A673 (cell line): ENCODE measurements around the gene DSCAML1. TPM values are rescaled to one million over a fixed set of nuclear protein-coding genes. Genes with fewer than 3 reads are reported as not detected.

ENCODE experiments used
- BruUV-seq: library from RNA; stranded (reverse); fragments of 400-500 nt; replicated peaks from 2 replicates; lab custom pipeline; 2021; lab: Mats Ljungman, UMichigan
- CTCF ChIA-PET: fragments of 300-600 bp; sonication (Branson Sonifier 250); formaldehyde crosslinking; loops from one replicate; lab custom pipeline; 2022; ENCODE audit warnings: antibody characterized with exemption; lab: Charles Lee
- POLR2A ChIA-PET: fragments of 300-600 bp; sonication (Branson Sonifier 250); formaldehyde crosslinking; loops from one replicate; lab custom pipeline; 2022; ENCODE audit warnings: antibody characterized with exemption; ENCODE audit not compliant: low non-redundant PET; lab: Charles Lee
- DNase-seq: peaks from one replicate; pipeline ENCODE4 v3.0.0-alpha.2; 2015; ENCODE audit warnings: low spot score
- H3K27ac ChIP-seq: fragments of 200-600 bp; sonication (generic); 2 replicates; pipeline ENCODE4 v1.5.1; 2016; ENCODE audit warnings: mixed run types, low read depth, mild to moderate bottlenecking, mixed read lengths, antibody characterized with exemption, low read length; ENCODE audit not compliant: poor library complexity, severe bottlenecking
- H3K27me3 ChIP-seq: fragments of 200-600 bp; sonication (generic); replicated peaks from 2 replicates; pipeline ENCODE4 v1.6.1; 2017; ENCODE audit warnings: mixed run types, low read depth, mild to moderate bottlenecking, mixed read lengths, antibody characterized with exemption, low read length; ENCODE audit not compliant: insufficient read depth, poor library complexity
- H3K36me3 ChIP-seq: fragments of 200-600 bp; sonication (generic); 2 replicates; pipeline ENCODE4 v1.6.1; 2016; ENCODE audit warnings: mixed run types, mild to moderate bottlenecking, mixed read lengths, antibody characterized with exemption, low read length; ENCODE audit not compliant: insufficient read depth, poor library complexity, severe bottlenecking
- H3K4me1 ChIP-seq: fragments of 200-600 bp; sonication (generic); 2 replicates; pipeline ENCODE4 v1.6.1; 2017; ENCODE audit warnings: mixed run types, mild to moderate bottlenecking, mixed read lengths, antibody characterized with exemption, low read length; ENCODE audit not compliant: insufficient read depth, poor library complexity, severe bottlenecking
- H3K4me3 ChIP-seq: fragments of 200-600 bp; sonication (generic); 2 replicates; pipeline ENCODE4 v1.5.1; 2016; ENCODE audit warnings: low read depth, mixed run types, mild to moderate bottlenecking, mixed read lengths, low read length; ENCODE audit not compliant: poor library complexity, severe bottlenecking
- H3K9me3 ChIP-seq: fragments of 200-600 bp; sonication (generic); 2 replicates; pipeline ENCODE4 v1.6.1; 2016; ENCODE audit warnings: mixed run types, low read depth, mild to moderate bottlenecking, mixed read lengths, antibody characterized with exemption, low read length; ENCODE audit not compliant: poor library complexity, severe bottlenecking
- EZH2 ChIP-seq: fragments of 200-600 bp; sonication (generic); IDR thresholded peaks from 2 replicates; pipeline ENCODE4 v1.6.1; 2017; ENCODE audit warnings: borderline replicate concordance, low read depth, mild to moderate bottlenecking, mixed read lengths, antibody characterized with exemption, low read length; ENCODE audit not compliant: poor library complexity, severe bottlenecking
- intact Hi-C: fragments of 100-400 bp; cut with micrococcal nuclease; formaldehyde crosslinking; loops from one replicate; pipeline ENCODE4 v1.10.0; 2022; ENCODE audit not compliant: unreplicated experiment
- total RNA-seq: library from RNA; stranded (reverse); gene quantifications from 2 replicates; pipeline ENCODE4 v1.2.3, GENCODE V29; 2021
- TF ChIP-seq, protein P1 (sequence below): fragments of 300-800, 200-600 bp; sonication (generic); conservative IDR thresholded peaks from 2 replicates; pipeline ENCODE4 v1.5.1; 2017; ENCODE audit warnings: low read depth, mild to moderate bottlenecking, antibody characterized with exemption, low read length, moderate library complexity, mixed read lengths

DSCAML1 gene
- total RNA-seq, 1 experiment from 2014 or later = not detected

DNA sequence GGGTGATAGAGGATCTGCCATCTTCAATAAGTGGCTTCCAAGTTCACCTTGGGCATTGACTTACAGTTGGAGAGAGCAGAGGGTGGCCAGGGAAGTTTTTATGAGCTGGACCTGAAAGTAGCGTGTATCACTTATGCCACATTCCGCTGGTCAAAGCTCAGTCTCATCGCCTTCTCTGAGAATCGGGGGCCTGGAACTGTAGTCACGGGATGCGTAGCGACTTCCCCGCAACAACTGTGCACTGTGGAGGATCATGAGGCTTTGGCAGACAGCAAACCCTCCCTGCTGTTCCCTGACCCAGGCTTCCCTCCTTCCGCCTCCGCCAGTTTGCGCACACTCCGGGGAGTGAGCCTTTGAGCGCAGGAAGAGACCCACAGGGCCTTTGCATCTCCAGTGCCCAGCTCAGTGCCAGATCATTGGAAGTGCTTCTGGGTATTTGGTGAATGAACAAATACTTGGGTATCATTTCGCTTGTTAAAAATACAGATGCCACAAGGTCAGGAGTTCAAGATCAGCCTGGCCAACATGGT, 373.9 kb downstream of the DSCAML1 start:
- intact Hi-C loops = loop anchor here (10.0 kb wide), 1 partner anchor 632 kb away; no protein-coding TSS in a partner anchor
- no peak for DNase-seq
- Histone ChIP-seq H3K4me1 (no peaks in the 10 kb centered on the region), H3K4me3 (no peak overlapping the region), H3K9me3 (no peaks in the 10 kb centered on the region), H3K36me3 (no peaks in the 10 kb centered on the region), H3K27ac (no peak overlapping the region), H3K27me3 (no peaks in the 10 kb centered on the region)
- TF ChIP-seq, protein P1, sequence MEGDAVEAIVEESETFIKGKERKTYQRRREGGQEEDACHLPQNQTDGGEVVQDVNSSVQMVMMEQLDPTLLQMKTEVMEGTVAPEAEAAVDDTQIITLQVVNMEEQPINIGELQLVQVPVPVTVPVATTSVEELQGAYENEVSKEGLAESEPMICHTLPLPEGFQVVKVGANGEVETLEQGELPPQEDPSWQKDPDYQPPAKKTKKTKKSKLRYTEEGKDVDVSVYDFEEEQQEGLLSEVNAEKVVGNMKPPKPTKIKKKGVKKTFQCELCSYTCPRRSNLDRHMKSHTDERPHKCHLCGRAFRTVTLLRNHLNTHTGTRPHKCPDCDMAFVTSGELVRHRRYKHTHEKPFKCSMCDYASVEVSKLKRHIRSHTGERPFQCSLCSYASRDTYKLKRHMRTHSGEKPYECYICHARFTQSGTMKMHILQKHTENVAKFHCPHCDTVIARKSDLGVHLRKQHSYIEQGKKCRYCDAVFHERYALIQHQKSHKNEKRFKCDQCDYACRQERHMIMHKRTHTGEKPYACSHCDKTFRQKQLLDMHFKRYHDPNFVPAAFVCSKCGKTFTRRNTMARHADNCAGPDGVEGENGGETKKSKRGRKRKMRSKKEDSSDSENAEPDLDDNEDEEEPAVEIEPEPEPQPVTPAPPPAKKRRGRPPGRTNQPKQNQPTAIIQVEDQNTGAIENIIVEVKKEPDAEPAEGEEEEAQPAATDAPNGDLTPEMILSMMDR = no peak
- TF ChIP-seq EZH2 = no peak
- ChIA-PET CTCF (no interaction called here), POLR2A (no interaction called here)
- BruUV-seq = no TSS peak

DNA sequence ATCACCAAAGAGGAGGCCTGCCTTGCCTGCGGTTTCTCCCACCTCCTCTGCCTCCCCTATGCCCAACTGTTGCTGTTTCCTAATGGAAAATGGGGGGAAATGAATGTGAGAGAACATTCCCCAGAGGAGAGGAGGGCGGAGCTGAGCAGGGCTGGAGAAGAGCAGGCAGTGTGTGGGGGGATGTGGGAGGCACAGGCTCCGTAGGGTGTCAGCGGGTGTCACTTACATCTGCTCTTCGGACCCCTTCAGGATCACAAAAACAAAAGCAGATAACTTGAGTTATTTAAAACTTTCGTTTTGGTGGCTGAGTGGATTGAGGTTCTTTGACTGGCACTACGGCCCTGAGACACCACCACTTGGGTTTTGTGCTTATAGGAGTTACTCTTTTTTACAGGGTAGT, 375.5 kb downstream of the DSCAML1 start:
- no peak for DNase-seq
- Histone ChIP-seq H3K9me3 (no peaks in the 10 kb centered on the region), H3K36me3 (no peaks in the 10 kb centered on the region), H3K4me3 (no peak overlapping the region), H3K27ac (no peak overlapping the region), H3K27me3 (no peaks in the 10 kb centered on the region), H3K4me1 (no peaks in the 10 kb centered on the region)
- intact Hi-C loops = loop anchor here (10.0 kb wide), 1 partner anchor 633 kb away; no protein-coding TSS in a partner anchor
- ChIA-PET CTCF (no interaction called here), POLR2A (interaction anchor here (0.9 kb wide), 1 partner anchor 66 kb away, joined by 8 read pairs; no protein-coding TSS in a partner anchor)
- no peak for TF ChIP-seq EZH2
- TF ChIP-seq, protein P1 = no peak
- no TSS peak for BruUV-seq

GRCh38 chr11:117421041-117421440, 376.0 kb downstream of the DSCAML1 start:
- no peak for DNase-seq
- ChIA-PET CTCF (no interaction called here), POLR2A (interaction anchor here (0.9 kb wide), 1 partner anchor 66 kb away, joined by 8 read pairs; no protein-coding TSS in a partner anchor)
- Histone ChIP-seq H3K9me3 (no peaks in the 10 kb centered on the region), H3K4me3 (no peak overlapping the region), H3K27ac (no peak overlapping the region), H3K36me3 (no peaks in the 10 kb centered on the region), H3K27me3 (no peaks in the 10 kb centered on the region), H3K4me1 (no peaks in the 10 kb centered on the region)
- TF ChIP-seq, protein P1 = no peak
- TF ChIP-seq EZH2 = no peak
- intact Hi-C loops = loop anchor here (10.0 kb wide), 1 partner anchor 634 kb away; no protein-coding TSS in a partner anchor
- no TSS peak for BruUV-seq
